ENCODE data around the gene OCA2. TPM values are rescaled to one million over a fixed set of nuclear protein-coding genes. Genes with fewer than 3 reads are reported as not detected.

The OCA2 gene
- total and polyA plus RNA-seq, 11 donors, result 0.04 to 0.10 (median 0.07) TPM; not detected in 8

- no peak for DNase-seq
- ATAC-seq, result no peak
- Histone ChIP-seq H3K36me3 (no peaks in the 10 kb centered on the region), H3K4me1 (no peaks in the 10 kb centered on the region), H3K27ac (no peak overlapping the region), H3K27me3 (no peaks in the 10 kb centered on the region), H3K9me3 (peaks cover 0 to 8% (median 0%) of the 10 kb centered on the region in 12 donors), H3K4me3 (no peak overlapping the region)
- 91 to 95% (median 93%) methylated on average over 3 of the region's 3 CpGs for WGBS, 4 donors
- intact Hi-C loops (cut with DNase I), result no loop called here
- TF ChIP-seq CTCF (IDR thresholded peaks at IDR 0.05) (no peak), POLR2A (IDR thresholded peaks at IDR 0.05) (no peak)
These were observed 335.6 kb downstream of the OCA2 start for GRCh38 chr15:27763514-27763913.

- DNase-seq (no peak), ATAC-seq (no peak)
- H3K36me3 ChIP-seq, result no peaks in the 10 kb centered on the region
- H3K27ac ChIP-seq, result no peak overlapping the region
- H3K27me3 ChIP-seq, result no peaks in the 10 kb centered on the region
- 66 to 82% (median 80%) methylated on average over 3 of the region's 3 CpGs for WGBS, 4 donors
- TF ChIP-seq CTCF (IDR thresholded peaks at IDR 0.05) (no peak), POLR2A (IDR thresholded peaks at IDR 0.05) (no peak)
- H3K4me3 ChIP-seq, result no peak overlapping the region
- peaks cover 0 to 8% (median 0%) of the 10 kb centered on the region in 12 donors for H3K9me3 ChIP-seq
- intact Hi-C loops (cut with DNase I), result no loop called here
- H3K4me1 ChIP-seq, result no peaks in the 10 kb centered on the region
These were observed 336.6 kb downstream of the OCA2 start for GRCh38 chr15:27762471-27762870.

GRCh38 chr15:27757052-27757451 is 342.1 kb downstream of the OCA2 start:
- ATAC-seq, result no peak
- Histone ChIP-seq H3K36me3 (no peaks in the 10 kb centered on the region), H3K9me3 (no peaks in the 10 kb centered on the region), H3K4me1 (no peaks in the 10 kb centered on the region), H3K27me3 (peaks cover 0 to 4% (median 0%) of the 10 kb centered on the region in 9 donors), H3K27ac (no peak overlapping the region), H3K4me3 (no peak overlapping the region)
- TF ChIP-seq POLR2A (IDR thresholded peaks at IDR 0.05) (no peak), CTCF (IDR thresholded peaks at IDR 0.05) (no peak)
- no peak for DNase-seq
- WGBS, 4 donors, result 36 to 58% (median 51%) methylated on average over 1 of the region's 1 CpG
- intact Hi-C loops (cut with DNase I), result no loop called here

- peaks cover 0 to 4% (median 0%) of the 10 kb centered on the region in 9 donors for H3K27me3 ChIP-seq
- TF ChIP-seq POLR2A (IDR thresholded peaks at IDR 0.05) (no peak), CTCF (IDR thresholded peaks at IDR 0.05) (no peak)
- no peaks in the 10 kb centered on the region for H3K36me3 ChIP-seq
- H3K4me3 ChIP-seq, result no peak overlapping the region
- intact Hi-C loops (cut with DNase I), result no loop called here
- WGBS, 4 donors, result 58 to 80% (median 64%) methylated on average over 1 to 4 of the region's 4 CpGs
- H3K4me1 ChIP-seq, result no peaks in the 10 kb centered on the region
- H3K27ac ChIP-seq, result no peak overlapping the region
- ATAC-seq (no peak), DNase-seq (no peak)
- H3K9me3 ChIP-seq, result no peaks in the 10 kb centered on the region
These were observed 346.4 kb downstream of the OCA2 start for GRCh38 chr15:27752691-27753090.

All from heart left ventricle (tissue), 16 donors.